ENCODE data around the gene ZFYVE28.

The ZFYVE28 gene

DNA sequence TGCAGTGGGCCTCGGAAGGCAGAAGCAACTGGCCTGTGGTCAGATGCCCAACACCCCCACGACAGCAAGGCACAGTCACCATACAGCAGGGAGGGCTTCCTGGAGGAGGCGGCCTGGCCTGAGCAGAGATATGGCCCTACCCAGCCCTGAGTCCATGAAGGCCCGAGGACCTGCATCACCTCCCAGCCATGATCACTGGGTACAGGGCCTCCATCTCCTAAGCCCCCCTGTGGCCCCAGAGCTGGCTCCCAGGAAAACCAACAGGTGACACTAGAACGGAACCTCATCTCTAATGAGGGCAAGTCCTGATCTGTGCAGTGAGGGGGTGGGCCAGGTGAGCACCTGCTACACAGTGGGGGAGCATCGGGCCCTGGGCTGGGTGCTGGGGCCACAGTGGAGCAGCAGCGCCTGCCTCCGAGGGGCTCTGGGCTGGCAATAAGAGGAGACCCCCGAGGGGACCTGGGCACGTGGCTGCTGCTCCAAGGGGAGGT is 130.3 kb downstream of the ZFYVE28 start:
- TF ChIP-seq, protein P1, sequence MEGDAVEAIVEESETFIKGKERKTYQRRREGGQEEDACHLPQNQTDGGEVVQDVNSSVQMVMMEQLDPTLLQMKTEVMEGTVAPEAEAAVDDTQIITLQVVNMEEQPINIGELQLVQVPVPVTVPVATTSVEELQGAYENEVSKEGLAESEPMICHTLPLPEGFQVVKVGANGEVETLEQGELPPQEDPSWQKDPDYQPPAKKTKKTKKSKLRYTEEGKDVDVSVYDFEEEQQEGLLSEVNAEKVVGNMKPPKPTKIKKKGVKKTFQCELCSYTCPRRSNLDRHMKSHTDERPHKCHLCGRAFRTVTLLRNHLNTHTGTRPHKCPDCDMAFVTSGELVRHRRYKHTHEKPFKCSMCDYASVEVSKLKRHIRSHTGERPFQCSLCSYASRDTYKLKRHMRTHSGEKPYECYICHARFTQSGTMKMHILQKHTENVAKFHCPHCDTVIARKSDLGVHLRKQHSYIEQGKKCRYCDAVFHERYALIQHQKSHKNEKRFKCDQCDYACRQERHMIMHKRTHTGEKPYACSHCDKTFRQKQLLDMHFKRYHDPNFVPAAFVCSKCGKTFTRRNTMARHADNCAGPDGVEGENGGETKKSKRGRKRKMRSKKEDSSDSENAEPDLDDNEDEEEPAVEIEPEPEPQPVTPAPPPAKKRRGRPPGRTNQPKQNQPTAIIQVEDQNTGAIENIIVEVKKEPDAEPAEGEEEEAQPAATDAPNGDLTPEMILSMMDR (IDR thresholded peaks at IDR 0.05), result no peak
- DNase-seq (ENCODE audit: low spot score), result no peak
- no peak overlapping the region for H3K27ac ChIP-seq
- H3K4me3 ChIP-seq, result no peak overlapping the region

DNA sequence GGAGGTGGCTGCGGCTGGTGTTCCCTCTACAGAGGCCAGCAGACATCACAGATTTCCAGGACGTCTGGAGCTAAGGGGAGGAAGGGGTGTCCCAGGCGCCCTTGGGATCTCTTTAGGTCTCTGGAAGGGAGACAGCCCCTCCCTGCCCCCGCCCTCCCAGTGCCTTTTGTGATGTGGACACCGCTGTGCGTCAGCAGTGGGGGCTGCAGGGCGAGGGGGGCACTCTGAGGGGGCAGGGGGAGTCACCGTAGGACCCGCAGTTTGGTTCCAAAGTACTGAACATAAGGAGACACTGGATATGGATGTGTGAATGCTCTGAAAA is 130.9 kb downstream of the ZFYVE28 start:
- Histone ChIP-seq H3K4me3 (no peak overlapping the region), H3K27ac (no peak overlapping the region)
- TF ChIP-seq, protein P1 (IDR thresholded peaks at IDR 0.05), result no peak
- DNase-seq (ENCODE audit: low spot score), result no peak

DNA sequence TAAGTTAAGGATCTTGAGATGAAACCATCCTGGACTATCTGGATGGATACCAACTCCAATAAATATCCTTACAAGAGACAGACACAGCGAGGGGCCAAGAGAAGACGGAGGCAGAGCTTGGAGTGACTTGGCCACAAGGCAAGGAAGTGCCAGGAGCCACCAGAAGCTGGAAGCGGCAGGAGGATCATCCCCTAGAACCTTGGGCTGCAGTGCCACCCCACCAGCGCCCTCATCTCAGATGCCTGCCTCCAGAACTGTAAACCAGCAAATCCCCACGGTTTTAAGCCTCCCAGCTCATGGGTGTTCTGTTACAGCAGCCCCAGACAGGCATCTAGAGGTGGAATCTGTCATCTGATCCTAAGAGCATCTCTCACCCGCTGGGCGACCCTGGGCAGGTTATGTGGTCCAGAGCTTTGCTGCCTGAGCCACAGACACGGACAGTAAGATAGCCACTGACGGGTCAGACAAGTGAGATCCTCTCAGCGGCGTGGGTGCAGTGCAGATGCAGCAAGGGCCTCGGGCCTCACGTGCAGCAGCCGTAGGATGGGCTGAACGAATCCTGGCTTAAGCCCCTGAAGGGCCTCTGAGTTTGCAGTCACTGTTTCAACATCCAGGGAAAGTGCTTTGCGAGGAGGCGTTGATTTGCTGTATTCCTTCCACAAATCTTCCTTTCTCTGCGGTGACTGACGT is 131.4 kb downstream of the ZFYVE28 start:
- TF ChIP-seq, protein P1 (IDR thresholded peaks at IDR 0.05), result no peak
- H3K27ac ChIP-seq, result no peak overlapping the region
- H3K4me3 ChIP-seq, result no peak overlapping the region
- DNase-seq (ENCODE audit: low spot score), result no peak

DNA sequence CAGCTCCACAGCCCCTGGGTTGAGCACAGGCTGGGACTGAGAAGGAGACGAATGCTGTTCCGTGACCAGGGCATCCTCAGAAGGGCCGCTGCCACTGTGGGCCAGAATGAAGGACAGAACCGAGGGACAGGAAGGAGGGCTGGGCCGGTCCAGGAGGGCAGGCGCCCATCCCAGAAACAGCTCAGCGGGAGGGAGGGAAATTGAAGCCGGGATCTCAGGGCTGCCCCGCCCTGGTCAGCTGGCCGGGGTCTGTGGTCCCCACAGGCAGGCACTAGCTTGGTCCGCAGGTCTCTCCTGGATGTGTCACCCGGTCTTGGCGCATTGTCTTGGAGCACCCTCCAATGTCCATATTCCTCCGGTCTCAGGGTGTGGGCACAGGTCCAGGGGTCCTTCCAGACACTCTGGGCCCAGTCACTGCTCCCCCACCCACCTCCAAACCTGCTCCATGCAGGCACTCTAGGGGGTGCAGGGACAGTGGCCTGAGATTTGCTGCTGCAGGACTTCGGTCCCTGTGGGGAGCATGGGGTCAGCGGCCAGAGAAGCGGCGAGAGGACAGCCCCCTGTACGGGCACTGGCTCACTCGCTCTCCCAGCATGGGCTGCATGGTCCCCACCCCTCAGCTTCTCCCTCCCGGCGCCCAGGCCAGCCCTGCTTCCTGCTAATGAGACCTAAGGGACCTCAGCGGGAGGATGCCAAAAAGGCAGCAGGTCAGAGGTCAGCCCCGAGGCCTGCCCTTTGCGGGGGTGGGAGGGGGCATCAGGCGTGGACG is 132.6 kb downstream of the ZFYVE28 start:
- TF ChIP-seq, protein P1 (IDR thresholded peaks at IDR 0.05), result no peak
- H3K27ac ChIP-seq, result no peak overlapping the region
- no peak overlapping the region for H3K4me3 ChIP-seq
- DNase-seq (ENCODE audit: low spot score), result no peak

DNA sequence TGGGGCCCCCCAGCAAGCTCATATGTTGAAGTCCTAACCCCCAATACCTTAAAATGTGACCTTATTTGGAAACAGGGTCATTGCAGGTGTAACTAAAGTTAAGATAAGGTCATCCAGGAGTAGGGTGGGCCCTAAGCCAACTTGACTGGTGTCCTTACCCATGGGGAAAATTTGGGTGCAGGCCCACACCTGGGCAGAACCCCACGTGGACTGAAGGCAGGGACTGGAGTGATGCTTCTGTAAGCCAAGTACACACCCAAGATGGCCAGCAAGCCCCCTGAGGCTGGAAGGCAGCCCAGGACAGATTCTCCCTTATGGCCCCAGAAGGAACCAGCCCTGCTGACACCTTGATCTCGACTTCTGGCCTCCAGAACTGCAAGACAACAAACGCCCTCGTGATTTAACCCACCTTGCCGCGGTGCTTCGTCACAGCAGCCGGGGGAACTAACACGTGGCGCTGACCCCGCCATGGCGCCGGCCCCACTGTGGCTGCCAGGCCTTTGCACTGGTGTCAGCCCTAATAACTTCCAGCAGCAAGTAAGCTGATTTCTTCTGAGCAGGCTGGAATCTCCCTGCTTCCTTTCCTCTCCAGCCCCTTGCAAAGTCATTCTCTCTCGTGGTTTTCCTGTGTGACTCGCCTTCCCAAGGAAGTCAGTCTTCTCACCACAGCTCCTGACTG is 133.4 kb downstream of the ZFYVE28 start:
- TF ChIP-seq, protein P1 (IDR thresholded peaks at IDR 0.05), result no peak
- H3K27ac ChIP-seq, result no peak overlapping the region
- no peak for DNase-seq (ENCODE audit: low spot score)
- no peak overlapping the region for H3K4me3 ChIP-seq

DNA sequence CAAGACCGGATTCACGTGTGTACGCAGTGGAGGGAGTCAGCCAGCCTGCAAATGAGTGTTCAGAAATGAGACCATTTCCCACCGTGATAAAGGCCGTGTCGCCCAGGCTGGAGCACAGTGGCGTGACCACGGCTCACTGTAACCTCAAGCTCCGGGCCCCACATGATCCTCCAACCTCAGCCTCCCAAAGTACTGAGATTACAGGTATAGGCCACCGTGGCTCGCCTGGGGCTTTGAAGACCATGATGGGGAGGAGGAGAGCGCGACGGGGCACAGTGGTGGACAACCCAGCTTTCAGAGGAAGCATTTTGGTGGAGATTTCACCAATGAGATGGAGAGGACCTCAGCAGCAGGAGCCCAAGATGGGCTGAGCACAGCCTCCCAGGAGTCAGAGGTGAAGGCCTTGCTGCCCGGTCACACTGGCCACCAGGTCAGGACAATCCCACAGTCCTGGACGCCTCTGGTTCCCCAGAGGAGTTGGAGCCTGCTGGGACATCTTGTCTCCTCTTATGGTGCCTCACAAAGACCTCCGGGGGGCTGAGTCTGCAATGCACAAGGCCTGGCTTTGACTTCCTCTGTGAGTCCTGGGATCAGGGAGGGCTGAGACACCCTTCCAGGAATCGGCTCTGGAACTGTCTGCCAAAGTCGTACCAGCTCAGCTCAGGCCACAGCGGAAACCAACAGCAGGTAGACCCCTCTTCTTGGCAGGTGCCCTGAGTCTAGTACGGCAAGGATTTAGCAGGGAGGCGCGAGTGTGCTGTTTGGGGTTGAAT is 134.1 kb downstream of the ZFYVE28 start:
- DNase-seq (ENCODE audit: low spot score), result no peak
- Histone ChIP-seq H3K4me3 (no peak overlapping the region), H3K27ac (no peak overlapping the region)
- TF ChIP-seq, protein P1 (IDR thresholded peaks at IDR 0.05), result no peak

All from coronary artery (tissue), 2 donors.